GM23338 (cell line): Measurements from ENCODE around the gene HDHD2. TPM values are rescaled to one million over a fixed set of nuclear protein-coding genes. Genes with fewer than 3 reads are reported as not detected.

Experiments used
- ATAC-seq: fragments of 200-7000 bp; cut with Tn5 transposase; 3 replicates; pipeline ENCODE4 v1.9.1; 2020
- DNase-seq: peaks from one replicate; pipeline ENCODE4 v3.0.0-alpha.2; 2015; ENCODE audit warnings: low spot score
- H2AFZ ChIP-seq: fragments of 200-600 bp; sonication (generic); 2 replicates; pipeline ENCODE4 v1.8.0; 2016; ENCODE audit warnings: antibody characterized with exemption, mild to moderate bottlenecking, moderate library complexity
- H3F3A ChIP-seq: fragments of 200-600 bp; sonication (generic); replicated peaks from 2 replicates; pipeline ENCODE4 v1.8.0; 2017; ENCODE audit warnings: antibody characterized with exemption, mixed run types, low read depth
- H3K27ac ChIP-seq: fragments of 200-600 bp; sonication (generic); 2 replicates; pipeline ENCODE4 v1.6.1; 2016; ENCODE audit warnings: low read depth
- H3K27me3 ChIP-seq: fragments of 200-600 bp; sonication (generic); 2 replicates; pipeline ENCODE4 v1.8.0; 2016; ENCODE audit warnings: mild to moderate bottlenecking, mixed run types, moderate library complexity; ENCODE audit not compliant: insufficient read depth
- H3K36me3 ChIP-seq: fragments of 200-600 bp; sonication (generic); 2 replicates; pipeline ENCODE4 v1.8.0; 2016; ENCODE audit warnings: mild to moderate bottlenecking; ENCODE audit not compliant: insufficient read depth
- H3K4me1 ChIP-seq: fragments of 200-600 bp; sonication (generic); 2 replicates; pipeline ENCODE4 v1.8.0; 2016; ENCODE audit warnings: mild to moderate bottlenecking, moderate library complexity; ENCODE audit not compliant: insufficient read depth
- H3K4me2 ChIP-seq: fragments of 200-600 bp; sonication (generic); 2 replicates; pipeline ENCODE4 v1.7.1; 2017; ENCODE audit warnings: mixed run types
- H3K4me3 ChIP-seq: fragments of 200-600 bp; sonication (generic); 2 replicates; pipeline ENCODE4 v1.6.1; 2016; ENCODE audit warnings: mixed run types
- H3K79me2 ChIP-seq: fragments of 200-600 bp; sonication (generic); replicated peaks from 2 replicates; pipeline ENCODE4 v1.8.0; 2017; ENCODE audit warnings: mild to moderate bottlenecking; ENCODE audit not compliant: insufficient read depth
- H3K9me2 ChIP-seq: fragments of 200-600 bp; sonication (generic); 2 replicates; pipeline ENCODE4 v1.8.0; 2017; ENCODE audit not compliant: insufficient read depth
- H4K20me1 ChIP-seq: fragments of 200-600 bp; sonication (generic); replicated peaks from 2 replicates; pipeline ENCODE4 v1.8.0; 2017; ENCODE audit warnings: mild to moderate bottlenecking; ENCODE audit not compliant: insufficient read depth
- H3K27ac Mint-ChIP-seq: 2 replicates; pipeline ENCODE4 v1.8.0; 2020; ENCODE audit warnings: inconsistent platforms, mild to moderate bottlenecking, moderate library complexity, mixed read lengths
- H3K27me3 Mint-ChIP-seq: 3 replicates; pipeline ENCODE4 v1.8.0; 2022; ENCODE audit warnings: low read depth, mild to moderate bottlenecking, moderate library complexity, mixed read lengths, inconsistent platforms; ENCODE audit not compliant: insufficient read depth, poor library complexity
- H3K36me3 Mint-ChIP-seq: 3 replicates; pipeline ENCODE4 v1.8.0; 2021; ENCODE audit warnings: low read depth, mild to moderate bottlenecking, inconsistent platforms, moderate library complexity, mixed read lengths
- H3K4me1 Mint-ChIP-seq: 3 replicates; pipeline ENCODE4 v1.8.0; 2020; ENCODE audit warnings: mild to moderate bottlenecking, inconsistent platforms, mixed read lengths
- H3K4me3 Mint-ChIP-seq: 3 replicates; pipeline ENCODE4 v1.8.0; 2021; ENCODE audit warnings: moderate library complexity, mild to moderate bottlenecking, inconsistent platforms, mixed read lengths
- H3K9me3 Mint-ChIP-seq: 3 replicates; pipeline ENCODE4 v1.8.0; 2020; ENCODE audit warnings: moderate library complexity, mild to moderate bottlenecking, inconsistent platforms, mixed read lengths
- CREB1 ChIP-seq: fragments of 250-450 bp; sonication (Bioruptor Pico); IDR thresholded peaks from 2 replicates; pipeline ENCODE4 v1.5.0; 2020; ENCODE audit warnings: low read depth, mild to moderate bottlenecking, moderate library complexity
- EZH2phosphoT487 ChIP-seq: fragments of 200-600 bp; sonication (generic); IDR thresholded peaks from one replicate; pipeline ENCODE4 v1.8.1; 2018; ENCODE audit warnings: antibody characterized with exemption; ENCODE audit not compliant: unreplicated experiment
- JUNB ChIP-seq: IDR thresholded peaks from one replicate; pipeline ENCODE4 v1.6.1; 2016; ENCODE audit warnings: antibody characterized with exemption; ENCODE audit not compliant: unreplicated experiment
- NANOG ChIP-seq: IDR thresholded peaks from 2 replicates; pipeline ENCODE4 v1.6.1; 2016; ENCODE audit warnings: antibody characterized with exemption, borderline replicate concordance
- POLR2AphosphoS5 ChIP-seq: IDR thresholded peaks from 2 replicates; pipeline ENCODE4 v1.6.1; 2016; ENCODE audit warnings: antibody characterized with exemption, low read depth
- STAT1 ChIP-seq: IDR thresholded peaks from one replicate; pipeline ENCODE4 v1.6.1; 2016; ENCODE audit warnings: antibody characterized with exemption; ENCODE audit not compliant: unreplicated experiment
- ZNF114 ChIP-seq: fragments of 250-450 bp; sonication (Bioruptor Pico); IDR thresholded peaks from 2 replicates; pipeline ENCODE4 v1.5.0; 2020; ENCODE audit warnings: mild to moderate bottlenecking, moderate library complexity
- polyA plus RNA-seq: library from polyadenylated mRNA; unstranded; fragments of >200 nt; fragmentation: Nextera tagmentation; extraction: Ambion mirVana; gene quantifications from 2 replicates; pipeline ENCODE4 v1.2.1, GENCODE V29; 2016
- total RNA-seq: library from RNA; depleted of rRNA; stranded (reverse); fragments of >200 nt; shearing (Covaris generic); gene quantifications from 2 replicates; pipeline ENCODE4 v1.2.3, GENCODE V29; 2014
- TF ChIP-seq, protein P1 (sequence below), 2 experiments: fragments of 200-600 bp in 1 of 2; sonication (generic) in 1 of 2; conservative IDR thresholded peaks; 2 replicates each; pipeline versions ENCODE4 v1.5.1 to v1.6.1; 2016 to 2017; ENCODE audit warnings: antibody characterized with exemption in 2 of 2, low read depth in 2 of 2, mild to moderate bottlenecking in 2 of 2, moderate library complexity in 1 of 2
- TF ChIP-seq, protein P2 (sequence below): IDR thresholded peaks from one replicate; pipeline ENCODE4 v1.6.1; 2018; ENCODE audit warnings: antibody characterized with exemption; ENCODE audit not compliant: unreplicated experiment
- TF ChIP-seq, protein P3 (sequence below): fragments of 250-450 bp; sonication (Bioruptor Pico); IDR thresholded peaks from 2 replicates; pipeline ENCODE4 v1.5.0; 2020; ENCODE audit warnings: mild to moderate bottlenecking, moderate library complexity

The HDHD2 gene
- total and polyA plus RNA-seq, 2 experiments from 2014 or later = 25.9 to 32.2 TPM

DNA sequence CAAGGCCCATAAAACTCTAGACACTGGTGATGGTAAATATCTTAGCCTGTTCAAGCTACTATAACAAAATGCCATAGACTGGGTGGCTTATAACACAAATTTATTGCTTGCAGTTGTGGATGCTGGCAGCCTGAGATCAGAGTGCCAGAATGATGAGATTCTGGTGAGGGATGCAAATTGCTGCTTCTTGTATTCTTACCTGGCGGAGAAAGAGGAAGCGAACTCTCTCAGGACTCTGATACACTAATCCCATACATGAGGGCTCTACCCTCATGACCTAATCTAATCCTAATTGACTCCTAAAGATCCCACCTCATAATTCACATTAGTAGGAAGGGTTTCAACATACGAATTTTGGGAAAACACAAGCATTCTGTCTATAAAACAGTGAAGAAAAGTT lies 30.5 kb upstream of the HDHD2 start (continued):
- TF ChIP-seq, protein P1, sequence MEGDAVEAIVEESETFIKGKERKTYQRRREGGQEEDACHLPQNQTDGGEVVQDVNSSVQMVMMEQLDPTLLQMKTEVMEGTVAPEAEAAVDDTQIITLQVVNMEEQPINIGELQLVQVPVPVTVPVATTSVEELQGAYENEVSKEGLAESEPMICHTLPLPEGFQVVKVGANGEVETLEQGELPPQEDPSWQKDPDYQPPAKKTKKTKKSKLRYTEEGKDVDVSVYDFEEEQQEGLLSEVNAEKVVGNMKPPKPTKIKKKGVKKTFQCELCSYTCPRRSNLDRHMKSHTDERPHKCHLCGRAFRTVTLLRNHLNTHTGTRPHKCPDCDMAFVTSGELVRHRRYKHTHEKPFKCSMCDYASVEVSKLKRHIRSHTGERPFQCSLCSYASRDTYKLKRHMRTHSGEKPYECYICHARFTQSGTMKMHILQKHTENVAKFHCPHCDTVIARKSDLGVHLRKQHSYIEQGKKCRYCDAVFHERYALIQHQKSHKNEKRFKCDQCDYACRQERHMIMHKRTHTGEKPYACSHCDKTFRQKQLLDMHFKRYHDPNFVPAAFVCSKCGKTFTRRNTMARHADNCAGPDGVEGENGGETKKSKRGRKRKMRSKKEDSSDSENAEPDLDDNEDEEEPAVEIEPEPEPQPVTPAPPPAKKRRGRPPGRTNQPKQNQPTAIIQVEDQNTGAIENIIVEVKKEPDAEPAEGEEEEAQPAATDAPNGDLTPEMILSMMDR (conservative IDR thresholded peaks at IDR 0.05; ENCODE audit: low read depth in 2 of 2) = no peak
- TF ChIP-seq EZH2phosphoT487 (no peak), STAT1 (no peak)

GRCh38 chr18:47179520-47179919 lies 29.2 kb upstream of the HDHD2 start:
- Histone ChIP-seq H3K4me1 (peaks cover 14% of the 10 kb centered on the region), H2AFZ (peak overlapping the region; percentile 92), H4K20me1 (0 out of 2 replicates have a peak, but pooled peaks cover 5% of the 10 kb centered on the region), H3K27ac (no peak overlapping the region), H3F3A (no peaks in the 10 kb centered on the region), H3K27me3 (no peaks in the 10 kb centered on the region), H3K36me3 (no peaks in the 10 kb centered on the region), H3K79me2 (peaks cover 12% of the 10 kb centered on the region), H3K4me3 (no peak overlapping the region), H3K9me2 (no peaks in the 10 kb centered on the region), H3K4me2 (0 out of 2 replicates have a peak overlapping the region, but pooled peaks have one; percentile 44)
- no peaks in the 10 kb centered on the region; the same call in 2 of the 3 replicates for H3K4me1 Mint-ChIP-seq
- H3K9me3 Mint-ChIP-seq = peaks cover 10% of the 10 kb centered on the region
- peaks cover 5% of the 10 kb centered on the region; the same call in 2 of the 3 replicates for H3K36me3 Mint-ChIP-seq
- no peak overlapping the region for H3K27ac Mint-ChIP-seq
- peaks cover 5% of the 10 kb centered on the region for H3K27me3 Mint-ChIP-seq
- H3K4me3 Mint-ChIP-seq = no peak overlapping the region
- DNase-seq (no peak), ATAC-seq (no peak)
- TF ChIP-seq STAT1 = no peak
- TF ChIP-seq JUNB = no peak
- TF ChIP-seq ZNF114 (CRISPR knock-in tag) = no peak
- TF ChIP-seq, protein P2, sequence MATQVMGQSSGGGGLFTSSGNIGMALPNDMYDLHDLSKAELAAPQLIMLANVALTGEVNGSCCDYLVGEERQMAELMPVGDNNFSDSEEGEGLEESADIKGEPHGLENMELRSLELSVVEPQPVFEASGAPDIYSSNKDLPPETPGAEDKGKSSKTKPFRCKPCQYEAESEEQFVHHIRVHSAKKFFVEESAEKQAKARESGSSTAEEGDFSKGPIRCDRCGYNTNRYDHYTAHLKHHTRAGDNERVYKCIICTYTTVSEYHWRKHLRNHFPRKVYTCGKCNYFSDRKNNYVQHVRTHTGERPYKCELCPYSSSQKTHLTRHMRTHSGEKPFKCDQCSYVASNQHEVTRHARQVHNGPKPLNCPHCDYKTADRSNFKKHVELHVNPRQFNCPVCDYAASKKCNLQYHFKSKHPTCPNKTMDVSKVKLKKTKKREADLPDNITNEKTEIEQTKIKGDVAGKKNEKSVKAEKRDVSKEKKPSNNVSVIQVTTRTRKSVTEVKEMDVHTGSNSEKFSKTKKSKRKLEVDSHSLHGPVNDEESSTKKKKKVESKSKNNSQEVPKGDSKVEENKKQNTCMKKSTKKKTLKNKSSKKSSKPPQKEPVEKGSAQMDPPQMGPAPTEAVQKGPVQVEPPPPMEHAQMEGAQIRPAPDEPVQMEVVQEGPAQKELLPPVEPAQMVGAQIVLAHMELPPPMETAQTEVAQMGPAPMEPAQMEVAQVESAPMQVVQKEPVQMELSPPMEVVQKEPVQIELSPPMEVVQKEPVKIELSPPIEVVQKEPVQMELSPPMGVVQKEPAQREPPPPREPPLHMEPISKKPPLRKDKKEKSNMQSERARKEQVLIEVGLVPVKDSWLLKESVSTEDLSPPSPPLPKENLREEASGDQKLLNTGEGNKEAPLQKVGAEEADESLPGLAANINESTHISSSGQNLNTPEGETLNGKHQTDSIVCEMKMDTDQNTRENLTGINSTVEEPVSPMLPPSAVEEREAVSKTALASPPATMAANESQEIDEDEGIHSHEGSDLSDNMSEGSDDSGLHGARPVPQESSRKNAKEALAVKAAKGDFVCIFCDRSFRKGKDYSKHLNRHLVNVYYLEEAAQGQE = no peak
- TF ChIP-seq, protein P1 (conservative IDR thresholded peaks at IDR 0.05; ENCODE audit: low read depth in 2 of 2) = no peak
- no peak for TF ChIP-seq POLR2AphosphoS5
- no peak for TF ChIP-seq CREB1 (CRISPR knock-in tag)
- TF ChIP-seq, protein P3, sequence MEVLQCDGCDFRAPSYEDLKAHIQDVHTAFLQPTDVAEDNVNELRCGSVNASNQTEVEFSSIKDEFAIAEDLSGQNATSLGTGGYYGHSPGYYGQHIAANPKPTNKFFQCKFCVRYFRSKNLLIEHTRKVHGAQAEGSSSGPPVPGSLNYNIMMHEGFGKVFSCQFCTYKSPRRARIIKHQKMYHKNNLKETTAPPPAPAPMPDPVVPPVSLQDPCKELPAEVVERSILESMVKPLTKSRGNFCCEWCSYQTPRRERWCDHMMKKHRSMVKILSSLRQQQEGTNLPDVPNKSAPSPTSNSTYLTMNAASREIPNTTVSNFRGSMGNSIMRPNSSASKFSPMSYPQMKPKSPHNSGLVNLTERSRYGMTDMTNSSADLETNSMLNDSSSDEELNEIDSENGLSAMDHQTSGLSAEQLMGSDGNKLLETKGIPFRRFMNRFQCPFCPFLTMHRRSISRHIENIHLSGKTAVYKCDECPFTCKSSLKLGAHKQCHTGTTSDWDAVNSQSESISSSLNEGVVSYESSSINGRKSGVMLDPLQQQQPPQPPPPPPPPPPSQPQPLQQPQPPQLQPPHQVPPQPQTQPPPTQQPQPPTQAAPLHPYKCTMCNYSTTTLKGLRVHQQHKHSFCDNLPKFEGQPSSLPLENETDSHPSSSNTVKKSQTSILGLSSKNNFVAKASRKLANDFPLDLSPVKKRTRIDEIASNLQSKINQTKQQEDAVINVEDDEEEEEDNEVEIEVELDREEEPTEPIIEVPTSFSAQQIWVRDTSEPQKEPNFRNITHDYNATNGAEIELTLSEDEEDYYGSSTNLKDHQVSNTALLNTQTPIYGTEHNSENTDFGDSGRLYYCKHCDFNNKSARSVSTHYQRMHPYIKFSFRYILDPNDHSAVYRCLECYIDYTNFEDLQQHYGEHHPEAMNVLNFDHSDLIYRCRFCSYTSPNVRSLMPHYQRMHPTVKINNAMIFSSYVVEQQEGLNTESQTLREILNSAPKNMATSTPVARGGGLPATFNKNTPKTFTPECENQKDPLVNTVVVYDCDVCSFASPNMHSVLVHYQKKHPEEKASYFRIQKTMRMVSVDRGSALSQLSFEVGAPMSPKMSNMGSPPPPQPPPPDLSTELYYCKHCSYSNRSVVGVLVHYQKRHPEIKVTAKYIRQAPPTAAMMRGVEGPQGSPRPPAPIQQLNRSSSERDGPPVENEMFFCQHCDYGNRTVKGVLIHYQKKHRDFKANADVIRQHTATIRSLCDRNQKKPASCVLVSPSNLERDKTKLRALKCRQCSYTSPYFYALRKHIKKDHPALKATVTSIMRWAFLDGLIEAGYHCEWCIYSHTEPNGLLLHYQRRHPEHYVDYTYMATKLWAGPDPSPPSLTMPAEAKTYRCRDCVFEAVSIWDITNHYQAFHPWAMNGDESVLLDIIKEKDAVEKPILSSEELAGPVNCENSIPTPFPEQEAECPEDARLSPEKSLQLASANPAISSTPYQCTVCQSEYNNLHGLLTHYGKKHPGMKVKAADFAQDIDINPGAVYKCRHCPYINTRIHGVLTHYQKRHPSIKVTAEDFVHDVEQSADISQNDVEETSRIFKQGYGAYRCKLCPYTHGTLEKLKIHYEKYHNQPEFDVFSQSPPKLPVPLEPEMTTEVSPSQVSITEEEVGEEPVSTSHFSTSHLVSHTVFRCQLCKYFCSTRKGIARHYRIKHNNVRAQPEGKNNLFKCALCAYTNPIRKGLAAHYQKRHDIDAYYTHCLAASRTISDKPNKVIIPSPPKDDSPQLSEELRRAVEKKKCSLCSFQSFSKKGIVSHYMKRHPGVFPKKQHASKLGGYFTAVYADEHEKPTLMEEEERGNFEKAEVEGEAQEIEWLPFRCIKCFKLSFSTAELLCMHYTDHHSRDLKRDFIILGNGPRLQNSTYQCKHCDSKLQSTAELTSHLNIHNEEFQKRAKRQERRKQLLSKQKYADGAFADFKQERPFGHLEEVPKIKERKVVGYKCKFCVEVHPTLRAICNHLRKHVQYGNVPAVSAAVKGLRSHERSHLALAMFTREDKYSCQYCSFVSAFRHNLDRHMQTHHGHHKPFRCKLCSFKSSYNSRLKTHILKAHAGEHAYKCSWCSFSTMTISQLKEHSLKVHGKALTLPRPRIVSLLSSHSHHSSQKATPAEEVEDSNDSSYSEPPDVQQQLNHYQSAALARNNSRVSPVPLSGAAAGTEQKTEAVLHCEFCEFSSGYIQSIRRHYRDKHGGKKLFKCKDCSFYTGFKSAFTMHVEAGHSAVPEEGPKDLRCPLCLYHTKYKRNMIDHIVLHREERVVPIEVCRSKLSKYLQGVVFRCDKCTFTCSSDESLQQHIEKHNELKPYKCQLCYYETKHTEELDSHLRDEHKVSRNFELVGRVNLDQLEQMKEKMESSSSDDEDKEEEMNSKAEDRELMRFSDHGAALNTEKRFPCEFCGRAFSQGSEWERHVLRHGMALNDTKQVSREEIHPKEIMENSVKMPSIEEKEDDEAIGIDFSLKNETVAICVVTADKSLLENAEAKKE = no peak
- no peak for TF ChIP-seq NANOG
